Measurements from ENCODE around the gene ELOVL2.

Gene ELOVL2

GRCh38 chr6:10949579-10950490 is 94.3 kb downstream of the ELOVL2 start:
- in situ Hi-C loops (cut with MboI; ENCODE audit: low sequenced_read_pairs), result loop anchor here (25.0 kb wide), 1 partner anchor 112 kb away; no protein-coding TSS in a partner anchor

- in situ Hi-C loops (cut with MboI; ENCODE audit: low sequenced_read_pairs), result no loop called here
These were observed 96.1 kb downstream of the ELOVL2 start for GRCh38 chr6:10947966-10948365.

- in situ Hi-C loops (cut with MboI; ENCODE audit: low sequenced_read_pairs), result no loop called here
These were observed 98.3 kb downstream of the ELOVL2 start for GRCh38 chr6:10945845-10946244.

GRCh38 chr6:10939840-10940239 is 104.3 kb downstream of the ELOVL2 start:
- in situ Hi-C loops (cut with MboI; ENCODE audit: low sequenced_read_pairs), result no loop called here

- in situ Hi-C loops (cut with MboI; ENCODE audit: low sequenced_read_pairs), result no loop called here
These were observed 111.0 kb downstream of the ELOVL2 start for GRCh38 chr6:10933126-10933525.

All from hTERT RPE-1 (cell line).